ENCODE data around the gene MTHFD1. TPM values are rescaled to one million over a fixed set of nuclear protein-coding genes. Genes with fewer than 3 reads are reported as not detected.

Gene MTHFD1
- total and polyA plus RNA-seq, 2 experiments from 2014 or later: 24.4 to 29.5 TPM

GRCh38 chr14:64409126-64409920, 21.2 kb downstream of the MTHFD1 start:
- 96% methylated on average over 7 of the region's 7 CpGs for WGBS (ENCODE audit: low lambda C conversion rate, missing lambda C conversion rate)
- H3K27ac ChIP-seq: no peak overlapping the region
- no peaks in the 10 kb centered on the region for H3K36me3 ChIP-seq (replicated peaks; ENCODE audit: insufficient read depth, low read depth)
- H3K9me2 ChIP-seq (replicated peaks; ENCODE audit: insufficient read depth): no peaks in the 10 kb centered on the region
- no peaks in the 10 kb centered on the region for H3K9me3 ChIP-seq (ENCODE audit: low read depth)
- no peaks in the 10 kb centered on the region for H3K79me2 ChIP-seq
- no peaks in the 10 kb centered on the region for H3K4me1 ChIP-seq (ENCODE audit: insufficient read depth)
- H3K27me3 ChIP-seq: no peaks in the 10 kb centered on the region
- no peak overlapping the region for H3K4me3 ChIP-seq
- TF ChIP-seq EZH2phosphoT487 (IDR thresholded peaks at IDR 0.05; ENCODE audit: low read depth, severe bottlenecking, unreplicated experiment) (no peak), EZH2 (IDR thresholded peaks at IDR 0.05; ENCODE audit: borderline replicate concordance) (no peak), CTCF (IDR thresholded peaks at IDR 0.05; ENCODE audit: poor library complexity) (no peak)
- H3K4me2 ChIP-seq: no peak overlapping the region
- DNase-seq (ENCODE audit: low spot score): no peak
- H4K20me1 ChIP-seq (ENCODE audit: insufficient read depth, poor library complexity, severe bottlenecking): no peaks in the 10 kb centered on the region
- H2AFZ ChIP-seq: no peak overlapping the region

GRCh38 chr14:64410084-64410774, 22.1 kb downstream of the MTHFD1 start:
- H3K4me3 ChIP-seq: no peak overlapping the region
- no peak overlapping the region for H2AFZ ChIP-seq
- no peaks in the 10 kb centered on the region for H3K9me2 ChIP-seq (replicated peaks; ENCODE audit: insufficient read depth)
- H3K36me3 ChIP-seq (replicated peaks; ENCODE audit: insufficient read depth, low read depth): no peaks in the 10 kb centered on the region
- no peaks in the 10 kb centered on the region for H3K79me2 ChIP-seq
- H4K20me1 ChIP-seq (ENCODE audit: insufficient read depth, poor library complexity, severe bottlenecking): no peaks in the 10 kb centered on the region
- no peaks in the 10 kb centered on the region for H3K27me3 ChIP-seq
- no peak overlapping the region for H3K4me2 ChIP-seq
- no peaks in the 10 kb centered on the region for H3K4me1 ChIP-seq (ENCODE audit: insufficient read depth)
- H3K9me3 ChIP-seq (ENCODE audit: low read depth): no peaks in the 10 kb centered on the region
- WGBS (ENCODE audit: low lambda C conversion rate, missing lambda C conversion rate): 80% methylated on average over 5 of the region's 5 CpGs
- TF ChIP-seq EZH2phosphoT487 (IDR thresholded peaks at IDR 0.05; ENCODE audit: low read depth, severe bottlenecking, unreplicated experiment): no peak
- DNase-seq (ENCODE audit: low spot score): no peak
- H3K27ac ChIP-seq: no peak overlapping the region

GRCh38 chr14:64411001-64411400, 22.8 kb downstream of the MTHFD1 start:
- Histone ChIP-seq H3K27me3 (no peaks in the 10 kb centered on the region), H3K4me1 (ENCODE audit: insufficient read depth) (no peaks in the 10 kb centered on the region), H4K20me1 (ENCODE audit: insufficient read depth, poor library complexity, severe bottlenecking) (no peaks in the 10 kb centered on the region), H3K36me3 (replicated peaks; ENCODE audit: insufficient read depth, low read depth) (no peaks in the 10 kb centered on the region), H3K4me3 (no peak overlapping the region), H3K27ac (no peak overlapping the region), H3K4me2 (no peak overlapping the region), H3K9me3 (ENCODE audit: low read depth) (no peaks in the 10 kb centered on the region), H2AFZ (no peak overlapping the region), H3K79me2 (no peaks in the 10 kb centered on the region), H3K9me2 (replicated peaks; ENCODE audit: insufficient read depth) (no peaks in the 10 kb centered on the region)
- WGBS (ENCODE audit: low lambda C conversion rate, missing lambda C conversion rate): 97% methylated on average over 4 of the region's 4 CpGs
- DNase-seq (ENCODE audit: low spot score): no peak
- TF ChIP-seq CTCF (IDR thresholded peaks at IDR 0.05; ENCODE audit: poor library complexity) (no peak), EZH2phosphoT487 (IDR thresholded peaks at IDR 0.05; ENCODE audit: low read depth, severe bottlenecking, unreplicated experiment) (no peak), EZH2 (IDR thresholded peaks at IDR 0.05; ENCODE audit: borderline replicate concordance) (no peak)

- TF ChIP-seq EZH2phosphoT487 (IDR thresholded peaks at IDR 0.05; ENCODE audit: low read depth, severe bottlenecking, unreplicated experiment) (no peak), CTCF (IDR thresholded peaks at IDR 0.05; ENCODE audit: poor library complexity) (no peak), EZH2 (IDR thresholded peaks at IDR 0.05; ENCODE audit: borderline replicate concordance) (no peak)
- Histone ChIP-seq H3K4me2 (no peak overlapping the region), H2AFZ (no peak overlapping the region), H4K20me1 (ENCODE audit: insufficient read depth, poor library complexity, severe bottlenecking) (no peaks in the 10 kb centered on the region), H3K79me2 (no peaks in the 10 kb centered on the region), H3K9me3 (ENCODE audit: low read depth) (no peaks in the 10 kb centered on the region), H3K4me3 (no peak overlapping the region), H3K4me1 (ENCODE audit: insufficient read depth) (no peaks in the 10 kb centered on the region), H3K36me3 (replicated peaks; ENCODE audit: insufficient read depth, low read depth) (no peaks in the 10 kb centered on the region), H3K27me3 (no peaks in the 10 kb centered on the region), H3K27ac (no peak overlapping the region), H3K9me2 (replicated peaks; ENCODE audit: insufficient read depth) (no peaks in the 10 kb centered on the region)
- DNase-seq (ENCODE audit: low spot score): no peak
- WGBS (ENCODE audit: low lambda C conversion rate, missing lambda C conversion rate): 100% methylated on average over 1 of the region's 1 CpG
Observed at GRCh38 chr14:64412237-64412636, 24.1 kb downstream of the MTHFD1 start.
